ENCODE results near the gene TANGO6.
"Not testable (repeated sequence)": the region's sequence is repeated elsewhere in the genome, so short reads cannot be mapped to it uniquely, and the experiment has no call there.

TANGO6 gene

GRCh38 chr16:69119536-69119935, 276.2 kb downstream of the TANGO6 start:
- DNase-seq (ENCODE audit: low spot score): no peak

DNA sequence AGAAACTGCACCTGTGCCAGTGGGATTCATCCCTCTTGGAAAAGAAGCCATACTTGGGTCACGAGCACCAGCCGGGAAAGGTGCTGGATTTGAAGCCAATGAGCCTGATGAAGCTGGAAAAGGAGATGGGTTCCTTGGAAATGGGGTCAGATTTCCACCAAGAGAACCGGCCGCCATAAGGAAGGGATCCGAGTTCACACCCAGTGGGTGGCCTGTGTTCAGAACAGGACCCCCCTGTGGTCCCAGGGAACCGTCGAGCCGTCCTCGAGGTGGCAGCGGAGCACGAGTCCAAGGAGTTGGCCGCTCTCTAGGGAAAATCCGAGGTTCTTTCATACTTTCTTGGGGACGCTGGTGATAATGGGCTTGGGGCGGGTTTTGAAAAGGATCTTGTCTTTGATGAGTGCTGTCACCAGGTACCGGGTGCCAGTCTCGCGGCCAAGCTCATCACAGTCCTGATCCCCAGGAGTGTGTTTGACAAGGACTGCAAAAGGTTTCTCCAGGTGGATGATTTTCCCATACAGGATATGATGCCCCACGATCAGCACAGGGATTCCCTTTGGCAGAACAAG, 276.8 kb downstream of the TANGO6 start:
- DNase-seq (ENCODE audit: low spot score): no peak

- DNase-seq (ENCODE audit: low spot score): no peak
These were observed 280.6 kb downstream of the TANGO6 start for GRCh38 chr16:69123910-69124309.

GRCh38 chr16:69124406-69124805, 281.1 kb downstream of the TANGO6 start:
- DNase-seq (ENCODE audit: low spot score): not testable (repeated sequence)

GRCh38 chr16:69124961-69125360, 281.6 kb downstream of the TANGO6 start:
- DNase-seq (ENCODE audit: low spot score): not testable (repeated sequence)

DNA sequence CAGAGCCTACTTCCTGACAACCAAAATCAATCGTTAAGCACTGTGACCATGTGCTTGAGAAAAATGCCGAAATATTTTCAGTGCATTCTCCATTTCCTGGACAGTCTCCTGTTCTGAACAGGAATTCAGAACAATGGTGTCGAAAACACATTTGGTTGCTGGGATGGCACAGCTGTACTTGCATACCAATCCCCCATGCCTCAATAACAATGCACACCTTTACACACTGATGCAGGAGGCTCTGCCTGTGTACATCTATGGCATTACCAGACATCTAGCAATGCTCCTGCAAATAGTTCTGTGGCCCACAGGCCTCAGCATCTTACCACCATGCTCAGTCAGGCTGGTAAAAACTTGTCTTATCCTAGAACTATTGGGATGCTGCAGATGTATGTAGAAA, 282.9 kb downstream of the TANGO6 start:
- no peak for DNase-seq (ENCODE audit: low spot score)

- DNase-seq (ENCODE audit: low spot score): not testable (repeated sequence)
These were observed 283.5 kb downstream of the TANGO6 start for GRCh38 chr16:69126801-69127200.

- no peak for DNase-seq (ENCODE audit: low spot score)
These were observed 284.7 kb downstream of the TANGO6 start for GRCh38 chr16:69127966-69128510.

DNA sequence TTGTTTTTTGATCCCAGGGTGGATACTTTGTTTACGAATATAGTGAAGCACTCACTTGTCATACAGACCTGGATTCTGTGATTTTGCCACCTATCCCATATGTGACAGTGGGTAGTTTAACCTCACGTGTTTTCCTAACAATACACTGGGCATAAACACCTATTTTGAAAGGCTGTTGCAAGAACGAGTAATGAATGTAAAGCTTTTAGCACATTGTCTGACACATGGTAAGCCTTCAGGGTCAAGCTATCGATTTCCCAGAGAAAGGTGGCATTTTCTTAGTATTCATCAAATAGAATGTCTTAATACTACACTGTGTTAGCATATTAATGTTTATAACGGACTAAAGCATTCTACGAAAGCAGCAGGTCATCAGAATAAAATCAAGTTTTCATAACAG, 287.1 kb downstream of the TANGO6 start:
- no peak for DNase-seq (ENCODE audit: low spot score)

GRCh38 chr16:69131167-69131838, 288.0 kb downstream of the TANGO6 start:
- DNase-seq (ENCODE audit: low spot score): no peak

DNA sequence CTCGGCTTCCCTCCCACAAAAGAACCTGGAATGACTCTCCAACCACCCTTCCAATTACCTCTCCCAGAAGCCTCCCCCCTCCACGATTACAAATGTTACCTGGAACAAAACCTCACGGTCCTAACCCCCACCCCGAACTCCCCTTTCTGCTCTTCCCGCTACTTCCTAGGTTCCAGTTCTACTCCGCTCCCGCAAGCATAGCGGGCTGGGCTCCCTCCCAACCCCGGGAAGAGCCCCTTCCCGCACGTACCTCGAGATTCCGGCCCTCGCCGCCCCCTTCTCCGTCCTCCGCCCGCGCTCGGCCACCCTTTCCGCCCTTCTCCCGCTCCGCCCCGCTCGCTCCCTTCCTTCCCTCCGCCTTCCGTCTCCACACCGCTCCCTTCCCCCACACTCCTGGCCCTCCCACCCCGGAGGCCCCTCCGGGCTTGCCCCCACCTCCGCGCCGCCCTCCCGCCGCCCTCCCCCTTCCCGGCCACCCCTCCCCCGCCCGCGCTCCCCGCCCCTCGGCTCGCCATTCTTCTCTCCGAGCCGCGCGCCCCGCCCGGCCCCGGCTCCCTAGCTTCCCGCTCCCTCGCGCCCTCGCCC, 288.6 kb downstream of the TANGO6 start:
- DNase-seq (ENCODE audit: low spot score): peak; percentile 24

- peak; percentile 72 for DNase-seq (ENCODE audit: low spot score)
These were observed 289.3 kb downstream of the TANGO6 start, which contains the start of the genes CHTF8 and UTP4 for GRCh38 chr16:69132424-69133252. Gene CHTF8, minus strand, starts transcription at chr16:69132588. Its CDS starts 11,130 bp downstream, at chr16:69121458. Gene UTP4, plus strand, starts transcription at chr16:69132649. Its CDS starts 811 bp downstream, at chr16:69133460.

- DNase-seq (ENCODE audit: low spot score): no peak
These were observed 290.1 kb downstream of the TANGO6 start for GRCh38 chr16:69133373-69133954.

Data from kidney capillary endothelial cell (primary cell).